Omental fat pad (tissue), 4 donors: ENCODE data around the gene NOD2. TPM values are rescaled to one million over a fixed set of nuclear protein-coding genes. Genes with fewer than 3 reads are reported as not detected.

Experiments
- ATAC-seq: fragments of 150-250 bp; one replicate; pipeline ENCODE4 v1.9.1; 2016; ENCODE audit warnings: mild to moderate bottlenecking, moderate library complexity; ENCODE audit not compliant: low FRiP score
- DNase-seq: peaks from one replicate; pipeline ENCODE4 v3.0.0-alpha.2; 2019; ENCODE audit warnings: low spot score
- CTCF ChIP-seq, 3 donors: fragments of 450-650 bp; IDR thresholded peaks; one replicate each; pipeline ENCODE4 v1.5.1; 2016 to 2017; ENCODE audit warnings: antibody characterized with exemption in 3 of 3, mild to moderate bottlenecking in 3 of 3, moderate library complexity in 2 of 3
- total RNA-seq, 4 donors: library from RNA; depleted of rRNA; stranded (reverse); fragments of >200 nt; gene quantifications; one replicate each; pipeline ENCODE4 v1.1.0, GENCODE V29; 2016

The NOD2 gene
- total RNA-seq, 4 donors from 2014 or later = 4.4 to 17.2 (median 5.4) TPM

- TF ChIP-seq CTCF (IDR thresholded peaks at IDR 0.05) = no peak
- DNase-seq (no peak), ATAC-seq (no peak)
Measured at GRCh38 chr16:50751528-50751927, 58.1 kb downstream of the NOD2 start.

DNA sequence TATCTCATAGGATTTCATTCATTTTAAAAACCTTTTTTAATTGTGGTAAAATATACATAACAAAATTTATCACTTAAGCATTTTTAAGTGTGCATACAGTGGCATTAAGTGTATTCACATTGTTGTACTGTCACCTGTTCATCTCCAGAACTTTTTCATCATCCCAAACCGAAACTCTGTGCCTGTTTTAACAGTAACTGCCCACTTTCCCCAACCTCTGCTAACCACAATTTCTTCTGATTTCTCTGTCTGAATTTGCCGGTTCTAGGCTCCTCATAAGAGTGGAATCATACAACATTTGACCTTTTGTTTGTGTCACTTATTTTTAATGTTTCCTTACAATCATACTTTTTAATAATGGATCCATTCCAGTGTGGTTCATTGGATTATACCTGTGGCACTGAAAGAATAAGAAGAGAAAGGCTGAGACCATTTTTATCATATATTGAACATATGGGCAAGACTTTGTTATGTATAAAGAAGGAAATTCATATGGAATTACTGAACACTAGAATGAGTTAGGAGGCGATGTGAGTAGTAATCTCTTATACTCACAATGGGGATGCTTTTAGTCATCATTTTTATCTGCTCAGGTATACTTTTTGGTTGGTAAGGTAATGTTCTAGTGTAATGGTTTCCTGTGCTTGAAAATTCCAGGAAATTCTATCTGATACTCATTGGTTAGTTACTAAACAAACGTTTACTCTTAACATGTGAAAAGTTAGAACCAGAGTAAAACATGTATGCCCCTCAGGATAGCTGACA lies 59.2 kb downstream of the NOD2 start:
- DNase-seq (no peak), ATAC-seq (no peak)
- TF ChIP-seq CTCF (IDR thresholded peaks at IDR 0.05) = no peak

- no peak for TF ChIP-seq CTCF (IDR thresholded peaks at IDR 0.05)
- ATAC-seq (no peak), DNase-seq (no peak)
Measured at GRCh38 chr16:50756473-50756872, 63.1 kb downstream of the NOD2 start.

GRCh38 chr16:50761267-50761666 lies 67.9 kb downstream of the NOD2 start:
- DNase-seq = no peak
- no peak for ATAC-seq
- no peak for TF ChIP-seq CTCF (IDR thresholded peaks at IDR 0.05)

DNA sequence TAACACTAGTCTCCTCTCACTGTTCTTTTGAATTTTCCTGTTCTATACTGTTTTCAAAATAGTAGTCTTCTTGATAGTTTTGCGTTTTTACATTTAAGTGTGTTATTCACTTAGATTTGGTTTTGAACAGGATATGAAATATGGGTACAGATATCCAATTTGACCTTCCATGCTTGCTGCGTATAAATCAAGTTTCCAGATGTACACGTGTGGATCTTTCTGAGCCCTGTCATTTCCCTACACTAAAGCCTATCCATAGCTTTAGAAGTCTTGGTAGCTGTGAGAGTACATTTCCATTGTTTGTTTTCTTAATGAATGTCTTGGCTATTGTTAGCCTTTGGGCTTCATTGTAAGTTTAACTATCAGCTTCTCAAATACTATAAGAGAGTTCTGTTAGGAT lies 68.8 kb downstream of the NOD2 start:
- no peak for TF ChIP-seq CTCF (IDR thresholded peaks at IDR 0.05)
- no peak for DNase-seq
- no peak for ATAC-seq

DNA sequence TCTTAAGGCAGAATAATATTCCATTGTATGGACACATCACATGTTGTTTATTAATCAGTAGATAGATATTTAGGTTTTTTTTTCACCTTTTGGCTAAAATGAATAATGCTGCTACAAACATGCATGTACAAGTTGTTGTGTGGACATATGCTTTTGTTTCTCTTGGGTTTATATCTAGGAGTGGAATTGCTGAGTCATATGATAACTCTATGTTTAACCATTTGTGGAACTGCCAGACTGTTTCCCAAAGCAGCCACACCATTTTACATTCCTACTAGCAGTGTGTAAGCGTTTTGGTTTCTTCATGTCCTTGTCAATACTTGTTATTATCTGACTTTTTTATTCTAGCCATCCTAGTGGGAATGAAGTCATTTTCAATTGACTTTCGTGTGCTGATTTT lies 69.8 kb downstream of the NOD2 start:
- no peak for ATAC-seq
- no peak for DNase-seq
- TF ChIP-seq CTCF (IDR thresholded peaks at IDR 0.05) = no peak

GRCh38 chr16:50765260-50765659 lies 71.9 kb downstream of the NOD2 start:
- no peak for DNase-seq
- no peak for ATAC-seq
- TF ChIP-seq CTCF (IDR thresholded peaks at IDR 0.05) = no peak
